BLaER1 (cell line): ENCODE results near the gene PFN3.

Source experiments
- H3K27ac ChIP-seq: shearing (Covaris generic); formaldehyde crosslinking; 2 replicates; pipeline ENCODE4 v1.8.1; 2022
- H3K27me3 ChIP-seq: shearing (Covaris generic); formaldehyde crosslinking; 2 replicates; pipeline ENCODE4 v1.8.1; 2022
- H3K36me3 ChIP-seq: shearing (Covaris generic); formaldehyde crosslinking; 2 replicates; pipeline ENCODE4 v1.8.1; 2022
- H3K4me1 ChIP-seq: shearing (Covaris generic); formaldehyde crosslinking; 2 replicates; pipeline ENCODE4 v1.8.1; 2022
- H3K4me2 ChIP-seq: shearing (Covaris generic); formaldehyde crosslinking; 2 replicates; pipeline ENCODE4 v1.8.1; 2022
- H3K4me3 ChIP-seq: shearing (Covaris generic); formaldehyde crosslinking; 2 replicates; pipeline ENCODE4 v1.8.1; 2022
- H3K9ac ChIP-seq: shearing (Covaris generic); formaldehyde crosslinking; 2 replicates; pipeline ENCODE4 v1.8.1; 2022
- H3K9me3 ChIP-seq: shearing (Covaris generic); formaldehyde crosslinking; 2 replicates; pipeline ENCODE4 v1.8.1; 2022
- H4K20me1 ChIP-seq: shearing (Covaris generic); formaldehyde crosslinking; 2 replicates; pipeline ENCODE4 v1.8.1; 2022
- Cebpa-rat ChIP-seq: shearing (Covaris generic); IDR thresholded peaks from 2 replicates; pipeline ENCODE4 v1.8.1; 2022

The PFN3 gene

DNA sequence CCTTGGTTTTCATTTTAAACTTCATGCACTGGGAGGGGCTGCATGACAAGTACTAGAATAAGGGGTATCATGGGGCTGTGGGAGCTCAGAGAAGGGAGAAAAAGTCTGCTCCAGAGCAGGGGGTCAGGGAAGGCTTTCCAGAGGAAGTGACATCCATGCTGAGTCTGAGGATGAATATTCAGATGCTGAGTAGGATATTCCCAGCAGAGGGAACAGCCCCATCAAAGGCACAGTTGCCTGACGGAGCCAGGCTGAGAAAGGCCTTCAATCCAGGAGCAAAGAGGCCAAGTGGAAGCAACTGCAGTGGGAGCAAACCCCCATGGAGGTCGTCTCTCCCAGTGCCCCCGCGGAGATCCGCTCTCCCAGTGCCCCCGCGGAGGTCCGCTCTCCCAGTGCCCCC, 4.4 kb downstream of the PFN3 start:
- H3K9ac ChIP-seq = no peak overlapping the region
- no peak for TF ChIP-seq Cebpa-rat
- H4K20me1 ChIP-seq = no peaks in the 10 kb centered on the region
- H3K4me2 ChIP-seq = no peak overlapping the region
- no peaks in the 10 kb centered on the region for H3K36me3 ChIP-seq
- H3K4me3 ChIP-seq = no peak overlapping the region
- no peaks in the 10 kb centered on the region for H3K9me3 ChIP-seq
- H3K27me3 ChIP-seq = peaks cover 7% of the 10 kb centered on the region; the same call in 1 of the 2 replicates
- peaks cover 42% of the 10 kb centered on the region for H3K4me1 ChIP-seq
- H3K27ac ChIP-seq = no peak overlapping the region

DNA sequence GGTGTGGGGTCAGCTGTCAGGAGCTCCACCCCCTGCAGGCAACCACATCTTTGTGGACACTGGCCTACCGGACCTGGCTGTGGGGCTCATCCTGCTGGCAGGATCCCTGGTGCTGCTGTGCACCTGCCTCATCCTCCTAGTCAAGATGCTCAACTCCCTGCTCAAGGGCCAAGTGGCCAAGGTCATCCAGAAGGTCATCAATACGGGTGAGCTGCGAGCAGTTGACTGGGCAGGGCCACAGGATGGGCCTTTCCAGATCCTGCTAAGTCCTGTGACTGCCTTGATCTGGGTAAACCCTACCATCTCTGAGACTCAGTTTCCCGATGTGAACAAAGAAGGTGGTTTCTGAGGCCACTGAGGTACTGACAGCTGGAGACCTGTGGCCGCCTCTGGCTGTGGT, 6.5 kb downstream of the PFN3 start:
- Histone ChIP-seq H3K4me2 (peak overlapping the region; percentile 75), H3K4me3 (no peak overlapping the region), H4K20me1 (no peaks in the 10 kb centered on the region), H3K36me3 (no peaks in the 10 kb centered on the region), H3K9ac (no peak overlapping the region), H3K27ac (peak overlapping the region; percentile 64; the same call in 1 of the 2 replicates), H3K9me3 (no peaks in the 10 kb centered on the region), H3K27me3 (no peaks in the 10 kb centered on the region), H3K4me1 (peaks cover 53% of the 10 kb centered on the region)
- no peak for TF ChIP-seq Cebpa-rat

GRCh38 chr5:177393206-177393765, 7.2 kb downstream of the PFN3 start:
- Histone ChIP-seq H3K27ac (peak overlapping the region; percentile 64), H3K27me3 (no peaks in the 10 kb centered on the region), H3K9ac (peak overlapping the region; percentile 47; the same call in 1 of the 2 replicates), H3K4me2 (peak overlapping the region; percentile 75), H3K4me1 (peaks cover 60% of the 10 kb centered on the region), H3K4me3 (no peak overlapping the region), H3K9me3 (no peaks in the 10 kb centered on the region), H4K20me1 (no peaks in the 10 kb centered on the region), H3K36me3 (no peaks in the 10 kb centered on the region)
- no peak for TF ChIP-seq Cebpa-rat

DNA sequence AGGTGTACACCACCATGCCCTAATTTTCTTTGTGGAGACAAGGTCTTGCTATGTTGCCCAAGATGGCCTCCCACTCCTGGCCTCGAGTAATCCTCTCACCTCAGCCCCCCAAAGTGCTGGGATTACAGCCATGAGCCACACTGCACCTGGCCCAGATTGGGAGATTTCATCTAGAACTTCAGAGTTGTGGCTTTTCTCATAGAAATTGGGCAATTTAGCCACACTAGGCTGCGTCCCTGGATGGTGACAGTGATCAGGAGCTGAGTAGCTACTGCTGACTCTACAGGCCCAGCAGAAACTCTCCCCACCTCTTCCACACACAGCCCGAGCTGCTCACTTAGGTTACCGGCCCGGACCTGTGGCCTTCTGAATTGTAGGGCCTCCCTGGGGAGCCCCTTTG, 7.7 kb downstream of the PFN3 start:
- H3K4me3 ChIP-seq = no peak overlapping the region
- peak overlapping the region; percentile 47; the same call in 1 of the 2 replicates for H3K9ac ChIP-seq
- no peaks in the 10 kb centered on the region for H3K36me3 ChIP-seq
- H3K27me3 ChIP-seq = no peaks in the 10 kb centered on the region
- no peak for TF ChIP-seq Cebpa-rat
- peak overlapping the region; percentile 64 for H3K27ac ChIP-seq
- H4K20me1 ChIP-seq = no peaks in the 10 kb centered on the region
- peaks cover 65% of the 10 kb centered on the region for H3K4me1 ChIP-seq
- H3K4me2 ChIP-seq = peak overlapping the region; percentile 75
- no peaks in the 10 kb centered on the region for H3K9me3 ChIP-seq

DNA sequence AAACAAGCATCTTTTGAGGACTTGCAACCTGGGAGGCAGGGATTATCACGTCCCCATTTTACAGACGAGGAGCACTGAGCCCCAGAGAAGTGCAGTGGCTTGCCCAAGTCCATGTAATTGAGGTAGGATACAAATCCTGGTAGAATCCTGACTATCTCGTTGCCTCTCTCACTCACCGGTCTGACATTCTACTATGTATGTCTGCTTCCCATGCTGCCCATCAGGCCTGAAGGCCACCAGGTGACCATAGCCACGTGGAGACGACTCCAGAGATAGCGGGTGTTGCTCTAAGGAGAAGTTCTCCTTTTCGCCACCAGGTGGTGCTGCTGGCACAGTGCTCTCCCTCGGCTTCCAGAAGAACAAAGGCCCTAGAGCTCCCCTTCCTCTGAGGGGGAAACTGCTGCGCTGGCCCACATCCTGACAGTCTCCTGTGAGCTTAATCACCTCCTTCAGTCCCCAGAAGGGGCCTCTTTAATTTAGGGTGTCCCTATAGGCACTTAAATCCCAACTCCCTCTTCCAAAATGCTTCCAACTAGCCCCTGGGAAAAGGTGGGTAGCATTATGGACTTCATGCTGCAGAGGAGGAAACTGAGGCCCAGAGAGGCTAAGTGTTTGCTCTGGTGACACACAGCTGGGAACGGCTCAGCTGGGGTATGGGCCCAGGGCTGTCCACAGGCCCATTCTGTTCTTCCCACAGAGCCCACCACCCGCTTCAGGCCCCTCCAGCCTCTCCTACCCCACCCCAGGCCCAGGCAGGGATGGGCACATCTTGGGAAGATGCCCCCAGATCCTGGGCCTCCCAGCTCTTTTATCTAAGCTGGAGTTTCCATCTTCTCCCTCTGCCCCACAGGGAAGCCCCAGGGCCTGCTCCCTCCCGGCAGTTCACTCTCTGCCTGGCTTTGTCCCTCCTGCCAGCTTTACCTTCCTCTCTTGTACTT, 9.8 kb downstream of the PFN3 start:
- peaks cover 86% of the 10 kb centered on the region for H3K4me1 ChIP-seq
- no peaks in the 10 kb centered on the region for H3K36me3 ChIP-seq
- H3K9ac ChIP-seq = peak overlapping the region; percentile 60
- H3K4me3 ChIP-seq = no peak overlapping the region
- TF ChIP-seq Cebpa-rat = no peak
- H3K4me2 ChIP-seq = peak overlapping the region; percentile 76
- H4K20me1 ChIP-seq = no peaks in the 10 kb centered on the region
- H3K9me3 ChIP-seq = no peaks in the 10 kb centered on the region
- H3K27ac ChIP-seq = peak overlapping the region; percentile 80
- no peaks in the 10 kb centered on the region for H3K27me3 ChIP-seq

DNA sequence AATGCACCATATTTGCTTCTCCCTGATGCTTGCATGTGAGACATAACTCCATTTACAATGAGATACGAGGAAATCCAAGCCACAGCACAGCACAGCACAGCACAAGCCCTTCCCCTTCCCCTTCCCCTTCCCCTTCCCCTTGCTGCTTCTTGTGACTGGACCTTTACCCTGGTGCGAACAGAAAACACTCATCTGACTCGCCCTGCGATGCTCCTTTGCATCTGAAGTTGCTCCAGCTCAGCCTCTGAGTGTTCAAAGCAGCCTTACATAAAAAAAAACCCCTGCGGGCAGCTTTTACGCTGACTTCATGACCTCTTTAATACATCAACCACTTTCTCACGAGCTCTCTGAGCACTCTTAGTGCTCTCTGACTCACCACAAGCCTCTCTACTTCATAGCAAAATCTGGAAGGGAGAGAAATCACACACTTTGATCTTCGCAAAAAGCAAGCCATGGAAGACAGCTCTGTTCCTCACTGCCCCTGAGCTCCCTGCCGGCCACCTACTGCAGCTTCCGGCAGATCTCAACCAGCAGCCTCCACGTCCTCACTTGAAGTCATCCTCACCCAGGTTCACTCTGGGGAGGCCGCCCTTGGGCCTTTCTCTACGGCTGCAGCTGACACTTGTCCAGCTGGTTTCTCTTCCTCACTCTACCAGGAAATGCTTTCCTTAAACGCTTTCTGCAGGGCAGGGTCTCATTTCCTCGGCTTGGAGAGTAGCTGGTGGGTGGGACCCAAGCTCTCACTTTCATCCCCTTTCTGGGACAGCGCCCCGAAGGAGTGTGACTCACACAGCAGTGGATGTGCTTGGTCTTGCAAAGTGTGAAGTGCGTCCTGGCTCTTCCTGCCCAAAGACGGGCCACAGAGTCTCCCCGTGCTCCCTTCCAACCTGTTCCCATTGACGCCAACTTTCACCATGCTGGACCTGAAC, 11.0 kb downstream of the PFN3 start:
- Histone ChIP-seq H3K4me2 (peak overlapping the region; percentile 76), H3K9me3 (no peaks in the 10 kb centered on the region), H3K27ac (peak overlapping the region; percentile 67), H3K9ac (peak overlapping the region; percentile 52), H3K4me1 (peaks cover 94% of the 10 kb centered on the region), H3K27me3 (no peaks in the 10 kb centered on the region), H3K4me3 (no peak overlapping the region), H4K20me1 (no peaks in the 10 kb centered on the region), H3K36me3 (no peaks in the 10 kb centered on the region)
- TF ChIP-seq Cebpa-rat = no peak

GRCh38 chr5:177388521-177389052, 11.9 kb downstream of the PFN3 start:
- no peaks in the 10 kb centered on the region for H3K9me3 ChIP-seq
- H4K20me1 ChIP-seq = no peaks in the 10 kb centered on the region
- H3K27me3 ChIP-seq = no peaks in the 10 kb centered on the region
- peak overlapping the region; percentile 76 for H3K4me2 ChIP-seq
- peak overlapping the region; percentile 67 for H3K27ac ChIP-seq
- H3K4me1 ChIP-seq = peaks cover 87% of the 10 kb centered on the region
- no peak overlapping the region for H3K9ac ChIP-seq
- H3K36me3 ChIP-seq = no peaks in the 10 kb centered on the region
- no peak for TF ChIP-seq Cebpa-rat
- no peak overlapping the region for H3K4me3 ChIP-seq

GRCh38 chr5:177387405-177387804, 13.1 kb downstream of the PFN3 start:
- Histone ChIP-seq H3K9me3 (no peaks in the 10 kb centered on the region), H3K4me3 (no peak overlapping the region), H3K9ac (no peak overlapping the region), H3K4me2 (peak overlapping the region; percentile 76), H3K4me1 (peaks cover 84% of the 10 kb centered on the region), H3K27me3 (no peaks in the 10 kb centered on the region), H4K20me1 (no peaks in the 10 kb centered on the region), H3K36me3 (no peaks in the 10 kb centered on the region), H3K27ac (no peak overlapping the region)
- TF ChIP-seq Cebpa-rat = no peak

DNA sequence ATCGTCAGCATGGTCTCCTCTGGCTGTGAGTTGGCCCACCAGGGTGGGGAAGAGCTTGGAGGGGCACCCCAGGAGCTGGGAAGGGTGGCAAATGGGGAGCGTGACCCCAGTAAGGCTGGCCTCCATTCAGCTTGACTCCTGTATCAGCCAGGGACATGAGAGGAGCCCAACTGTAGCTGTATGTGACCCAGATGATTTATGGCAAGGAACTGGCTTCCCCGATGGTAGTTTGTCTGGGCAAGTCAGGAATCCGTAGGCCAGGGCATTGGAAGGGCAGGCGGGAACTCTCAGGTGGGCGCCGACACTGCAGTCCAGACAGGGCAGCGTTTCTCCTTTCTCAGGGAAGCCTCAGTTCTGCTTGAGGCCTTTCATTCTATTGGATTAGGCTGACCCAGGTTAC, 13.9 kb downstream of the PFN3 start:
- TF ChIP-seq Cebpa-rat = no peak
- Histone ChIP-seq H3K27me3 (no peaks in the 10 kb centered on the region), H3K9me3 (no peaks in the 10 kb centered on the region), H3K4me3 (no peak overlapping the region), H3K4me1 (peaks cover 84% of the 10 kb centered on the region), H3K9ac (no peak overlapping the region), H4K20me1 (no peaks in the 10 kb centered on the region), H3K27ac (no peak overlapping the region), H3K4me2 (peak overlapping the region; percentile 76; the same call in 1 of the 2 replicates), H3K36me3 (no peaks in the 10 kb centered on the region)
